ENCODE data around the gene TMEM45A.
"Not testable (repeated sequence)": the region's sequence is repeated elsewhere in the genome, so short reads cannot be mapped to it uniquely, and the experiment has no call there.

Gene TMEM45A

DNA sequence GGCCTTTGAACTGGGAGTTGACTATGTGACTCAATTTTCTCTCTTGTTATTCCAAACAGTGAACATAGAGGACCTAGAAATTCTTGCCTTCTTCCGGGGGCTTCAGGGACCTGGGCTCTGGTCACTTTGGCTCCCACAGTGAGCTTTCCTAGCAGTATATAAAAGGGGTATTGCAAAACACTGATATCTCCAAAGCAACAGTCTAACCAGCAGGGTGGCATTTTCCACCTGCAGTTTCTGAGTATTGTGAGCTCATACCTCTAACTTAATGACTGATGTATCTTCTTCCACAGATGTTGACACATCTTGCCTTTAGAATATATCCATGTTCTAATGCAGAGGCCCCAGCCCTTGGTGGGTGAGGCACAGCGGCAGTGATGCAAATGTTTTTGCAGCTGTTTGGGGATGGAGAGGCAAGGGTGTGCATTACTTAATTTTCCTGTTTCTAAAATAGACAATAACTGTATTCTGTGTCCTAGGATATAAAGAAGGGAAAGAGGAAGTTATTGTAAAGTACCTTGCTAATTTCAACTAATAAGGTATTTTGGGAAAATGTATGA lies 71.3 kb downstream of the TMEM45A start:
- DNase-seq (ENCODE audit: extremely low read depth in 1 of 2, low read depth in 1 of 2): no peak

DNA sequence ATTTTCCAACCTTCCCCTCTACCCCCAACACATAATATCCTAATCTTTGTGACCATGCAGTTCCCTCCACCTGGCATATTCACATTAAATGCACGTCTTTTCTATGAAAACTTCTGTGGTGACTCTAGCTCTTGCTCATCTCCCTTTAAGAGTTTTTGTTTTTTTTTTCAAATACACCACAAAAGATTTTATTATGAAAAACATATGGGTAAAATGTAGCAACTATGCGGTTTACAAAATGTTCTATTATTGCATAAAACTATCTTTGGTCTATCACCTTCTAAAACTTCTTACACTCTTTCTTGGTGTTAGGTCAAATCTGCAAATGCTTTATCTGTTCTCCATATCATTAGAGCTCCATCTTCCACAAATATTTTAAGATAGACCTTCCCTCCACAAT lies 78.4 kb downstream of the TMEM45A start:
- no peak for DNase-seq (ENCODE audit: extremely low read depth in 1 of 2, low read depth in 1 of 2)

DNA sequence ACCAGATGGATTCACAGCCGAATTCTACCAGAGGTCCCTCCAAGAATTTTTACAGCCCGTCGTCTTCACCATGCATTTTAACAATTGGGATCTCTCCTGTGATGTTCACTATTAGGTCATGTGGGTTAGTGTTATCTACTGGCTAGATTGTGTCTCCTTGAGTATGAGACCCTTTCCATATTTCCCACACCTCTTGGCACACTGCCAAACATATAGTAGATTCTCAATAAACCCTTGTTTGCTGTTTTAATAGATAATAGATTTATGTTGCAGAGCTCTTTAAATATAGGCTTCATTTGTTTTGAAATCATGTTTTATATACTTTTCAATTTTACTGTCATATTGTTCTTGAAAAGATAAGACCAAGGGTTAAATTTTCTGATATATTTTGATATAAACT lies 82.1 kb downstream of the TMEM45A start:
- no peak for DNase-seq (ENCODE audit: extremely low read depth in 1 of 2, low read depth in 1 of 2)

DNA sequence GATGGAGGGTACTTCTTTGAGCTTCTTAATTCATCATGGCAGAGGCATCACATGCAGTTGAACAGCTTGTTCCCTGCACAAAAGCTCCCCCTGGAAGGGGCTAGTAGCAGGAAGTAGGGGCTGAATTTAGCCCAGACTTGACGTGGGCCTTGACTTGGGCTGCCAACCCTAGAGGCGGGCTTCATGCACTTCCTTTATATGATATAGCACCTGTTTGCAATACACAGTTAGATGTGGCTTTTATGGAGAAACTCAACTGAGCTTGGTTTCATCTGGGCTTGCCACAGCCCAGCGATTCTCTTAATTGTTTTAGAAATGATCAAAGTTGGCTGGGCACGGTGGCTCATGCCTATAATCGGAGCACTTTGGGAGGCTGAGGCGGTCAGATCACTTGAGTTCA lies 83.3 kb downstream of the TMEM45A start:
- no peak for DNase-seq (ENCODE audit: extremely low read depth in 1 of 2, low read depth in 1 of 2)

DNA sequence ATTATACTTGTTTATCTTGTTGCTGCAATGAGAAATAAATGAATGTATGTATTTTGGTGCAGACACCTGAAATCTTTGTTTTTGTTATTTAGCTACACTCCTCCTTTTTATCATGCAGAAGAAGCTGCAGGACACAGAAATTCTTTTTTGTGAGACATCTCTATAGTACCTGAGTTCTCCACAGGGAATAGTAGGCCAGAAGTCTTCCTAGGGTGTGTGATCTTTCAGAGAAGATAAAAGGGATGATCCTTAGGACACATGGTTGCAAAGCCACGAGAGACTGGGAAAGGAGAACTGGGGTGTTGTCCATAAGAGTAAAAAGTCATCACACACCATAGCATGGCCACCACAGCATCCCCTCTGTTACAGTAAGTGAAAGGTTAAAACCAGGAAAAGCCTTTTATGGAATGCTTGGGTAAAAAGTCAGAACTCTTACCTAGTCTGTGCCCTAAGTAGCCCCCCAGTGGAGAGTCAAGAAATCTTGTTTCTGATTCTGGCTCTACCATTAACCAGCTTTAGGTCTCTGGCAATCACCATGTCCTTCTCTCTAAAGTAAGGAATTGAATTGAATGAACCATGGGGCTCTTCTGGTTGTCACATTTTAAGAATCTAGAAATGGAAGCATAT lies 85.1 kb downstream of the TMEM45A start:
- no peak for DNase-seq (ENCODE audit: extremely low read depth in 1 of 2, low read depth in 1 of 2)

DNA sequence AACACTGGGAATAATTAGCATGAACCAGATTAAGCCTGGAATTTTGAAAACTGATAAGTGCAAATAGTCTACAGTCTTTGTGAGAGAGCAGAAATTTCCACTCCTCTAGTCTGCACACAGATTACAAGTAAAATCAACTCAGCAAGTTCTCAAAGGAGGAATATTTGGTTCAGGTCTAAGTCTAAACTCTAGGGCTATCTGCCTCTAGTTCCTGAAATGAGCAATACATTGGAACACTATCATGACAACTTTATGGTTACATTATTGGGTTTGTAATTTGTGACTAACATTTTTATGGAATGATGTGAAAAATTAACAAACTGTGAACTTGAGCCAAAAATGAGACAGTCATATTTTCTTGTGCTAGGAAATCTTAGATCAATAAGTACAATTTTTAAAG lies 86.2 kb downstream of the TMEM45A start:
- DNase-seq (ENCODE audit: extremely low read depth in 1 of 2, low read depth in 1 of 2): no peak

DNA sequence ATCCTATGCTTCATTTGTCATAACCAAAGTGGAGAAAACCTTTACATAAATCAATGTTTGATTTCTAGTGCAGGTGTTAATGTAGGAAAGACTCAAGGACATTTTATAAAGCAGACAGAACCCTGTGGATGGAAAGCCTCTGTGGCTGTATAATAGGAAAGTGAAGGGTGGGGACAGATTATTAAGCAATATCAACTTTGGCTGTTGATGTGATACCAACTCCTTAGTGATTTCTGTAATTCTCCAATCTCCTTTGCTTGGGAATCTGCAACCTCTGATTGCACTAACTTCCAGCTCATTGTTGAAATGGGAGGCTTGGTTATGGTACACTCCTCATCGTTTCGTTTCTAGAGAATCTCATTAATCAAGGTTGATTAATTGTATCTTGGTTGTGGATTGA lies 87.7 kb downstream of the TMEM45A start:
- DNase-seq (ENCODE audit: extremely low read depth in 1 of 2, low read depth in 1 of 2): no peak

DNA sequence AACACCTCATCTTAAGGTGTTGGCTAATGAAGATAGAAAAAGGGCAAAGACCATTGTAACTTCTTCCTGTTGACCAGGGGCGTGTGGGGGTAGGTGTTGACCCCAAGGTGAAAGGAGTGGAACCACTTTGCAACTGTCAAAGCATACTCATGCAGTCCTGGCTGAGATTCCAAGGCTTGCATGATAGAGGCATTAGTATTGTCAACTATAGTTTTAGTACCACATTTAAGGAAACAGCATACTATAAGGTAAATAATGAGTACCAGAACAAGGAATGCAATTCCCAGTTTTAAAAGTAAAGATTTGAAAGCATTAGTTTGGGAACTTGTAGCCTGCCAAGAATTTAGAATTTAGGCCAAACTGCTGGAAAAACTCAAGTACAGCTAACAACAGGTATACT lies 89.2 kb downstream of the TMEM45A start:
- DNase-seq (ENCODE audit: extremely low read depth in 1 of 2, low read depth in 1 of 2): no peak

DNA sequence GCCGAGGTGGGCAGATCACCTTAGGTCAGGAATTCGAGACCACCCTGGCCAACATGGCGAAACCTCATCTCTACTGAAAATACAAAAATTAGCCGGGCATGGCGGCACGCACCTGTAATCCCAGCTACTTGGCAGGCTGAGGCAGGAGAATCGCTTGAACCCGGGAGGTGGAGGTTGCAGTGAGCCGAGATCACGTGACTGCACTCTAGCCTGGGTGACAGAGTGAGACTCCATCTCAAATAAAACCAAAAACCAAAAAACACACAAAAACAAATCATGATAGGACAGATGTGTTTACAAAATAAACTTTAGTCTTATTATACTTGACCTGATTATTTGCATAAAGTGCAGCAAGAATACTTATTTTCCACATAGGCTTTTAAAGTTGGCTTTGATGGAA lies 89.7 kb downstream of the TMEM45A start:
- not testable (repeated sequence) for DNase-seq (ENCODE audit: extremely low read depth in 1 of 2, low read depth in 1 of 2)

DNA sequence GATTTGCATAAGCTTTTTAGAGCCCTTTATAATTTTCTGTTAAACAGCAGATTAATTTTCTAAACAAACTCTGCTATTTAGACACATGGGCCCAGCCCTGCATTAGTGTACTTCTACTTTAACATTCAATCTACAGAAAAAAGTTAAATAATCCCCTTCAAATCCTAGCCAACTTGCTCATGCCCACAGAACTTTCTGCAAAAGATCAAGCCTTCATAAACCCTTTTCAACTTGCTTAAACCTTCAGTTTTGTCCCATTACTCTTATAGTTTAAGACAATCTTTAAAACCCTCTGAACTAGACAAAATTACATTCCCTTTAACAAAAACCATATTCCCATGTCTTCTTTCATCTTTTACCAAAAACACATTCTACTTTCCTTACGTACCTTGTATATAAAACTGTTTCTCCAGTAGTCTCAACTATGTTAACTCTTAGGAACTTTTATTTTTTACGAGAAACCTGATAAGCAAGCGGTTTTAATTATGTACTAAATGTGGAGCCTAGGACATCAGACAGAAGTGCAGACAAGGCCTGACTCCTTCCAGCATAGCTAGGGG lies 91.8 kb downstream of the TMEM45A start:
- DNase-seq (ENCODE audit: extremely low read depth in 1 of 2, low read depth in 1 of 2): no peak

DNA sequence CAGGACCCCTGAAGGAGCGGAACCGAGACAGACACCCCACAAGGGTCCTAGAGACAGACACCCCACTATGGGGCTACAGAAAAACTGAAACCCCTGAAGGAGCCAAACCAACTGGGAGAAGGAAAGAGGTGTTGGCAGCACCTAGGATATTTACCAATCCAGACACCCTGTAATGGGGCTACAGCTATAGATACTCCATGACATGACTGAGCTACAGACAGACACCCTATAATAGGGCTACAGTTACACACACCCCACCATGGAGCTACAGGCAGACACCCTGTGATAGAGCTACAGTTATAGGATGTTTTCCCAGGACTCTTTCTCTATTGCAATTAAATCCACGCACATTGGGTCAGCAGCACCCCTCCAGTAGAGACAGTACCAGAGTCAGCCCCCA lies 94.4 kb downstream of the TMEM45A start:
- no peak for DNase-seq (ENCODE audit: extremely low read depth in 1 of 2, low read depth in 1 of 2)

DNA sequence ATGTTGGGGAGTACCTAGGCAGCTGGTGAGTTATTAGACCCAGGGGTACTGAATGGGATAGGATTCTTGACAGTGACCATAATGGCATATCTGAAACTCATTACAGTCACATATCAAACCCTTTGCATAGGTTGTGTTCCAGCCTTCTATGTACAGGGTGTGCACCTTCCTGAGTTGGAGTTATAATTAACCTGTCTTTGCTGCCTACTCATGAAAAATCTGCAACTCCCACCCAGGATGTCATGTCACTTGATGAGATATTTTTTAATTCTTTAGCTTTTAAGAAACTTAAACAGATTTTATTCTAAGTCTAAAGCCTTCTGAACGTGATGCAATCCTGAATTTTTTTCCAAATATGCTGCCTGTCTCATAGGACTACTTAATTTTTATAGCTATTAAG lies 95.8 kb downstream of the TMEM45A start:
- no peak for DNase-seq (ENCODE audit: extremely low read depth in 1 of 2, low read depth in 1 of 2)

DNA sequence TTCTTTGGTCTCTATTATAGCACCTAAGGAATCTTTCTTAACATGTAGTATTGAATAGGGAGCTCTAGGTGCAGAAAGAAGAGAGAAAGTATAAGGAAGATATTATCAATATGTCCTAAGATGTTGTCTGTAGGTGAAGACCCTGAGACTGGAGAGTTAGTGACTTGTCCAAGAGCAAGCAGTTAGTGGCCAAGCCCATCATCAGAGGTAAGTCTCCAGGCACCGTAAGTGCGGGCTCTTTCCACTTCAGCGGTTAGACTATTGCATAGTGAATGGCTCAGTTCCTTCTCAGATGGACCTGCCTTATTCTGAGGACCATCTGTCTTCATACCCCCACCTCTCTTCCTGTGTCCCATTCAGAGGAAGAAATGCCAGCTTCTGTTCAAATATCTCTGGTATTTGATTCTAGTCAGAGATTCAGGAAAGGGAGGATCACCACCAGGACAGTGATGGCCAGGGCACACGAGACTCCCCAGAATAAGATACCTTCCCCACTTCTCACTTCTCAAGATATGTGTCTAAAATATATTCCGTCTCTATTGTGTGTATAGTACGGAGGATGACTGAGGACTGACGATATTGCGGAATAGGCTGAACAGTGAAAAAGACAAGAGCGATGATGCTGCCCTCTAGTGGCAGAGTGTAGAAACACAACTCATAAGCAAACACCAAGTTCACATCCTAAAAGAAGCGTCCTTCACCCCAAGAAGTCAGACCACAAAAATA lies 97.9 kb downstream of the TMEM45A start:
- DNase-seq (ENCODE audit: extremely low read depth in 1 of 2, low read depth in 1 of 2): peak in 1 of 2 donors; percentile 20

DNA sequence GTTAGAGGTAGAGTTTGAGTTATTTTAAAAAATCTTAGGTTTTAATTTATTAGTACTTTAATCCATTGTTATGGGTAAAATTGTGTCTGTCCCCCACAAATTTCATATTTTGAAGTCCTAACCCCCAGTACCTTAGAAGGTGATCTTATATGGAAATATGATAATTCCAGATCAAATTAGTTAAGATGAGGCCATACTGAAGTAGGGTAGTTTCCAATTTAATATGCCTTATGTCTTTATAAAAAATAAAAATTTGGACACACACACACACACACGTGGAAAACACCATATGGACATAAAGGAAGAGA lies 98.4 kb downstream of the TMEM45A start:
- DNase-seq (ENCODE audit: extremely low read depth in 1 of 2, low read depth in 1 of 2): no peak

DNA sequence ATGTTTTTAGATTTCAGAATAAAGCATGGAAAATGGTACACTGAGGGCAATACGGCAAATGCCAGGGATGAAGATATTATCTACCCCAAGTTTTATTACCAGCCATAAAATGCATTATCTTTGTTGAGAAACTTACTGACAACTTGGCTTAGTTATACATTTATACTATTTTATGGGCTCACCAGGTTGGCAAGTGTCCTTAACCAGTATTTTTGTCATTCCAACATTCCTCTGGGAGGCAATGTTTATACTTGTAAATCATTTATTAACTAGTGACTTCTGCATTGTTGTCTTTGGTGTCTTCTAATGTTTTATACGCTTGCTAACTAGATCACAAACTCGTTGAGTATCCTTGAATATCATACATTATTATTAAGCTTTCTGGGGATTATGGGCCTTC lies 99.0 kb downstream of the TMEM45A start:
- DNase-seq (ENCODE audit: extremely low read depth in 1 of 2, low read depth in 1 of 2): no peak

DNA sequence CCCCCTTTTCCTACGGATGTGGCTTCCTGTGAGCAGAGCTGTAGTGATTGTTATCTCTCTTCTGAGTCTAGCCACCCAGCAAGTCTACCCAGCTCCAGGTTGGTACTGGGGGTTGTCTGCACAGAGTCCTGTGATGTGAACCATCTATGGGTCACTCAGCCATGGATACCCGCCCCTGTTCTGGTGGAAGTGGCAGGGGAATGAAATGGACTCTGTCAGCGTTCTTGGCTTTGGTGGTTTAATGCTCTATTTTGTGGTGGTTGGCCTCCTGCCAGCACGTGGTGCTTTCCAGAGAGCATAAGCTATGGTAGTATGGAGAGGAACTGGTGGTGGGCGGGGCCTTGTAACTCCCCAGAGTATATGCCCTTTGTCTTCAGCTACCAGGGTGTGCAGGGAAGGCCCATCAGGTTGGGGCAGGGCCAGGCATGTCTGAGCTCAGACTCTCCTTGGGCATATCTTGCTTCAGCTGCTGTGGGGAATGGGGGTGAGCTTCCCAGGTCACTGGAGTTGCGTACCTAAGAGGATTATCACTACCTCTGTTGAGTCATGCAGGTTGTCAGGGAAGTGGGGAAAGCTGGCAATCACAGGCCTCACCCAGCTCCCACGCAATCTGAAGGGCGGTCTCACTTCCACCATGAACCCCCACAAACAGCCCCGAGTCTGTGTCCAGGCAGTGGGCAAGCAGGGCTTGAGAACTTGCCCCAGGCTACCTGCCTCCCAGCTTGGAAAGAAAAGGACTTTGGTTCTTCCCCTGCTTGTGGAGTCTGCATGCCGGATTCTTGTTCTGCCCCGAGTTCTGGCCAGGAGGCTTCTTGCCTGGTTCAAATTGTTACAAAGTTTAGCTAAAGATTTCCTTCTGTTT lies 108.0 kb downstream of the TMEM45A start:
- no peak for DNase-seq (ENCODE audit: extremely low read depth in 1 of 2, low read depth in 1 of 2)

DNA sequence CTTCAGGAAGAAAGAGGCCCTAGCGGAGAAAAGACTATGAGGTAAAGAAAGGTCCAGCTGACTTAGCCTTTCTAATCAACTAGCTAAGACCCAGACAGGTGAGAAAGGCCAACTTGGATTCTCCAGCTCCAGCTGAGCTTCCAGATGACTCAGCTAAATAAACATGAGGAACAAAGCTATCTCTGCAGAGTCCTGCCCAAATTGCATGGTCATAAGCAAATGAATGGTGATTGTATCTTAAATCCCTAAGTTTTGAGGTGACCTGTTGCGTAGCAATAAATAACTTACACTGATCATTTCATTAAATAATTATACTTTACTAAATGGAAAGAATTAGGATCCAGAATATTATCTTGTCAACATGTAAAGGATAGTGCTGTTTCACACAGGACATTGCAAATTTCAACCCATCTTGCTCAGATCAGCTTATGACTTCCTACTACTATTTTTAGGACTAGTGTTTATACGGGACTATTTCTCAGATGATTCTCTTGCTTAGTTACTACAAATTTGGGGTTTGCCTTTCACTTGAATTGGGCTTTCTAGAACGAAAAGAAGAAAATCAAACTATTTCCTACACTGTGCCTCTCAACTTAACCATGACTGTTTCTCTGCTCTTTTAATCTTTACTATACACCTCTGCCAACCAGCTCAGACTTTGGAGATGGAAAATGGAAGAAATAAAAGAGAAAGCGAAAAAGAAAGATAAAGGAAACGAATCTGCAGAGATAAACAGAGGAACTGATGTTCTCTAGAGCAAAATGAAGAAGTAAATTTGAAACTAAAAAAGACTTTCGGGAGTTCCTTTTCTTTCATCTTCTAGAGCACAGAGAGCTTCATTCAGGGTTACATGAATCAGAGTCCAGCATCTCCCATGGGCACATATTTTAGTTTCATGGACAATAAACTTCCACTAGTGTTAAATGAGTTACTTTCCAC lies 110.4 kb downstream of the TMEM45A start:
- DNase-seq (ENCODE audit: extremely low read depth in 1 of 2, low read depth in 1 of 2): no peak

DNA sequence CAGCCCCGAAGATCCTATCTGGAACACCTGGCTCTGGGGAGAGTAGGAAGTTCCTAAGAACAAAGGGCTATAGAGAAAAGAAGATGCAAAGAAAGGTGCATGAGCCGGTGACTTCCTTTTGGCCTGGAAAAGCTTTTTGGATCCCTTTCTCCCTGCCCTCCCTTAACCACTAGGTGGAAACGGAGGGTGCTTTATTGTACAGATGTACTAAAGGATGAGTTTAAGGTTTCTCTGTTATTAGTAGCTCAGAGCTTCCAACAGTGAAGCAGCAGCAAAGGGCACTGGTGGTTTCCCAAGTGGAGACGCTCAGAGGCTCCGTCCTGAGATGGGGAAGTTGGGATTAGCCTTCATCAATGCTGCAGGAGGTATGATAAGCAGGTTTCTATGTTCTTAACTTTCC lies 111.0 kb downstream of the TMEM45A start:
- no peak for DNase-seq (ENCODE audit: extremely low read depth in 1 of 2, low read depth in 1 of 2)

DNA sequence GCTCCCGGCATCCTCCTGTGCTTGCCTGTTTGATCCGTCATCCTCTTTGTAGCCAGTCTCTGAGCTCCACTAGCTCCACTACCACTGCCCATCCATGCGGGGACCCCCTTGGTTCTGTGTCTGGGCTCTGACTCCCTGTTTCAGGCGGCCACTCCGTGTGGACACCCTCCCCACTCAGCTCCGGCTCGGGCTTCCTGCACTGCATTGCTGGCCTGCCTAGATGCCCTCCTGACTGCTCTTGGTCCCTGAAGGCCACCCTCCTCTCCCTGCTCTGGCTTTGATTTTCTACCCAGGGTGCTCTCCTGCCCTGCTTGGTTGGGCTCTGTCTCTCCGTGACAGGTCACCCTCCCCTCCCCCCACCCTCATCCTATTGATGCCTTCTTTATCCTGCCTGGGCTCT lies 112.9 kb downstream of the TMEM45A start:
- DNase-seq (ENCODE audit: extremely low read depth in 1 of 2, low read depth in 1 of 2): no peak

DNA sequence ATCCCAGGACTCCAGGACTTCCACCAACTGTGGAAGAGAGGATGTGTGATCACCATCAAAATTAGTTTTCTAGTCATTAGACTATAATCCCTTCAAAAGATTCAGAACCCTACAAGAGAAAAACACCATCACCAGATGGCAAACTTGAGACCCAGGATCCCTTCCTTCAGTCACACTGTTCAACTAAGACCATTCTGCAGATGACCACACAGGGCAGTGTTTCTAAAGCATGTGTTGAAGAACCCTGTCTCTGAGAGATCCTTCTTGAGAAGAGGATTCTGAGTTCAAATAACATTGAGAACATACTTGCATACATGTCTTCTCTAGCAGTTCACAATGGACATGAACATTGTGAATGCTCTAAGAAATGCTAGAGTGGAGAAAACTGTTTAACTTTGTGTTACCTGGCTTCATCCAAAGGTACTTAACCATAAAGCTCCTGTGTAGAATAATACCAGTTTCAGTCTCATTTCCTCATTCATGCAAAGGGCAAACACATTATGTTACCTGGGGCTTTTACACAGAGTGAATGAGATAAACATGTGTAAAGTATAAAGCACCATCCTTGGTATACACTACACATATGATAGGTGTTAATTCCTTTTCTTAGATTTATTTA lies 114.6 kb downstream of the TMEM45A start:
- DNase-seq (ENCODE audit: extremely low read depth in 1 of 2, low read depth in 1 of 2): no peak
